ENCODE results near the gene NAV2.
"Not testable (repeated sequence)": the region's sequence is repeated elsewhere in the genome, so short reads cannot be mapped to it uniquely, and the experiment has no call there.

NAV2 gene

DNA sequence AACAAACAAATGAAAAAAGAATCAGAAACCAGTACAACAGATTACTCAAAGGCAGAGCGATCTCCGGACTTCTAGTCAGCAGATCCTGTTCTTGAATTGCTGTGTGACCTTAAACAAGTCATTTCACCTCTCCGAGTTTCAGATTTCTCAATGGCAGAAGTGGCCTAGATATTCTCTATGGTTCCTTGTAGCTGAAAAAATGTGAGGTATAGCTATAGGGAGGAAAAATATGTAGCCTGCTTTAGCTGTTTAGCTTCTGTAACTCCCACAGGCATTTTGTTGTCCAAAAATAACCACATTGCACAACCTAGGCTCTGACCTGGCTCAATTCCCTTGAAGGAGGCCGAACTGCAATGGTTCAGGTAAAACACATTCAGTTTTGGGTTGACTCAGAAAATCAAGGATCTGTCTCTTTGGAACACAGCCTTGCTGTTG lies 347.0 kb downstream of the NAV2 start:
- in situ Hi-C loops (cut with HindIII; ENCODE audit: low sequenced_read_pairs): no loop called here

DNA sequence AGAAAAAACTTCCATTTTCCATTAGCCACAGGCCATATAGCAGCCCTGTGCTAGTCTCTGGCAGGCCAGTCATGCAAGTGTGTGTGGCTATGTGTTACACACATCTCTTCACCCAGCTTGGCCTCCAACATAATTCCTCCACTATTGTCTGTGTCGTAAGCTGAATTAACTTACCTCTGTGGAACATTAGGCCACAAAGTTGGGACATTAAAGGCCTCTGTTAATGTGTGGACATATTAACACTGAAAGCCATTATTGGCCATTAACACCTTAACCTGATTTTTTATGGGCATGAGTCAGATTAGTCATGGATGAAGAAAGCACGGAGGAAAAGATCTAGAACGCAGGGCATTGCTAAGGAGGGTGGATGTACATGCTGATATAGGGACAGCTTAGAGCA lies 347.5 kb downstream of the NAV2 start:
- in situ Hi-C loops (cut with HindIII; ENCODE audit: low sequenced_read_pairs): no loop called here

DNA sequence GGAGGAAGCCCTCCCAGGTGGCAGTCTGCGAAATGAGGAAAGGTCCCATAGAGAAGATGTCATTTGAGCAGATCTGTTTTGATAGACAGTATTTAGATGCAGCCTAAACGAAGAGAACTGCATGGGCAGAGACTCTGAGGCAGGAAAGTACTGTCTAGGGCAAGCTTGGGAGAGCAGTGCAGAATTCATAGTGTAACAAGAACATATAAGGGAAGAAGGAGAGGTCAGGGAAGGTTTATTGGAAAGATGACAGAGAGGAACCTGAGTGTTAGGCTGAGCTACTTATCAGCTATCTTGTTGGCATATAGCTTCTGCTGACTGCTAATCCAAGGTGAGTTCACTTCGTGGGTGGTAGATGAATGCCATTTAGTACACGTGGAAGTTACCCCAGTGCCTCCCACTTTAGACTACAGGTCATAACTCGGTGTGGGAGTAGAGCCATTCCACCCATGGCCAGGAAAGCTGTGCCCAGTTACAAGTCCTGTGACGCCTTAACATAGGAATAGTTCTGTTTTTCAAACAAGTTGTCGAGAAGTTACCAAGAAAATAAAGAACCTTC lies 348.1 kb downstream of the NAV2 start:
- in situ Hi-C loops (cut with HindIII; ENCODE audit: low sequenced_read_pairs): no loop called here

DNA sequence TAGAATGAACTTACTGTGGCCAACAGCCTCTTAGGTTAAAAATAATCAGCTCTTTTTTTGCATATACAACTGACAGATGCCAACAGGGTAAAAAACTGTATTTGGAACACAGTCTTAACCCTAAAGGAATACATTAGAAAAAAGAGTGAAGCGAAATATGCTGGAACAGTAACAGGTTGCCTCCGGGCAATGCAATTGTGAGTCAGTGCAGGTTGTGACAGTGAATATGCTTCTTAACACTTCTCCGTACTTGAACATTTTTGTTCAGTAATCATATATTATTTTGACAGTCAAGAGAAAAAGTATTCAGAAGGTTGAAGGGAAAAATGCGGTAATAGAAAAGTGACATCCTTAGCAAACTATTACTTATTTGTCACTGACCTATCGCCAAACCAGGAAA lies 349.1 kb downstream of the NAV2 start:
- in situ Hi-C loops (cut with HindIII; ENCODE audit: low sequenced_read_pairs): no loop called here

DNA sequence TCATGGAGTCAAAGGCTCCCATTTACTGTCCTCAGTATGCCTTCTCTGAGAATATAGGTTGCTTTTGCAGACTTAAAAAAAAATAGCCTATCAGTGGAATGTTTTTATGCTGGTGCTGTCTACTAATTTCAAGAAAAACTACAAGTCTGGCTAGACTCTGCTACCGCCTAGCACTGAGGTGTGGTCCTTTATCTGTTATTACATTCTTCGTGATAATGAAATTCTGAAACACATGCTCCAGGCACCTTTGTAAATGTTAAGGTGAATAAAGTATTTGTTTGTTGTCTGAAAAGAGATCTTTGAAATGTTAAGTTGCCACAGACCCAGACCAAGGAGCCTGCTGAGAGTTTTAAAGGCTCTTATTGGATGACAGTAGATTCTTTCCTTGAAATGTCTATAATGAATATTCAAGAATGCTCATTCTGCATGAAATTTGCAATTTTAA lies 352.3 kb downstream of the NAV2 start:
- in situ Hi-C loops (cut with HindIII; ENCODE audit: low sequenced_read_pairs): no loop called here

DNA sequence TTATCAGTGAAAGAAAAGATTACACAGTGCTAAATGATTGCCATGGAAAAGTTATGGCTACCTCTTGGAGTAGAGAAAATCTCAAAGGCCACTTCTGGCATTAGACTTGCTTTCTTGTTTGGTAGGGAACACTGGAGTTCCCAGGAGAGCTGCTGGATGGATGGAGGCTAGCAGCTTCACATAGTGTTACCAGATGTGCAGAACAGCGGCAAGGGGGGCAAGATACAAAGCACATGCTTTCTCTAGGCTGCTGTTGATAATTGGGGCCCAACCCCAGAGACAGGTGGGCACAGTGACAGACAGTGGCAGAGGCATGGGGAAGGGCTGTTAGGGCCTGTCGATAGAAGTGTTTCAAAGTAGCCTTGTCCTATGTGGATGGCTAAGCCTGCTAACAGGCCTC lies 352.8 kb downstream of the NAV2 start:
- in situ Hi-C loops (cut with HindIII; ENCODE audit: low sequenced_read_pairs): no loop called here

DNA sequence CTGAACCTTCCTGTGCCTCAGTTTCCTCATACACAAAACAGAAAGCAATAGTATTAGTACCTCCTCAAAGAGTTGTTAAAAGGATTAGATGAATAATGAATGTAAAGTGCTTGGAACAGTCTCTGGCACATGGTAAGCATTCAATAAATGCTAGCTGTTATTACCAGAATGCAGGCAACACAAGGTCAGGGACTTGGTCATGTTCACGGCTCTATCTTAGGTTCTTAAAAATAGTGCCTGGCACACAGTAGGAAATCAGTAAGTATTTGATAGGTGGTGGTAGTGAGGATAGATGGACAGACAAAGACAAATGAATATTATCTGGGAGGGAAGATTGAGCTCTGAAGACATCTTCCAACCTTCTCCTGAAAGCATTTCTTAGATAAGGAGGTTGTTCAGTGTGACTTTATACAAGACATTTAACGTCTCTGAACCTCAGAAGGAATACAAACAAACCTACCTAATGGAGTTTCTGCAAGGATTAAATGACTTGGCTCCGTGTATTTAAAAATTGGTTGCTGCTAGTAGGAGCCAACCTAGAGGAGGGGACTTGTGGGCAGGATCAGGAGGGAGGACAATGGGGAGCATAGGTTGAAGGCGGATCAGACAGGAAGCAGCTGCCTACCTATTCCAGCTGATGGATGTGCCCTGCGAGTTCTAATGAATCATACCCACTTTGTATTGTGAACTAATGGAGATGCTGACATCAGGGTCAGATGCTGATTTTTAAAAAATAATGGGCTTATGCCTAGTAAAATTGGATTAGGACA lies 353.6 kb downstream of the NAV2 start:
- in situ Hi-C loops (cut with HindIII; ENCODE audit: low sequenced_read_pairs): no loop called here

DNA sequence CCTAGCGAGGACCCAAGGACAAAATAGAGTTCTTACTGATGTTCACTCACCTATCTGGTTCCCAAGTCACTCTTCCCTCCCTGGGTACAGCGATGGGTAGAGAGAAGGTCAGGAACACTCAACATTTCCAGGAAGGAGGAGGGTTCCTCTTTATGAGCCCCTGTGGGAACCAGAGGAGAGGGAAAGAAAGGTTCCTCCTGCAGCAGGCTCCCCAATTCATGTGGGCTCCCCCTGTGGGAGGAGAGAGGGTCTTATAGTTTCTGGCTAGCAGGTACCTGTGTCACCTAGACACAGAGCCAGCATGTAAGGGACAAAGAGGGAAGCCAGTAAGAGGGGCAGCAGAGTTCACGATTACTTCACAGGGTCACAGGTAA lies 354.1 kb downstream of the NAV2 start:
- in situ Hi-C loops (cut with HindIII; ENCODE audit: low sequenced_read_pairs): no loop called here

DNA sequence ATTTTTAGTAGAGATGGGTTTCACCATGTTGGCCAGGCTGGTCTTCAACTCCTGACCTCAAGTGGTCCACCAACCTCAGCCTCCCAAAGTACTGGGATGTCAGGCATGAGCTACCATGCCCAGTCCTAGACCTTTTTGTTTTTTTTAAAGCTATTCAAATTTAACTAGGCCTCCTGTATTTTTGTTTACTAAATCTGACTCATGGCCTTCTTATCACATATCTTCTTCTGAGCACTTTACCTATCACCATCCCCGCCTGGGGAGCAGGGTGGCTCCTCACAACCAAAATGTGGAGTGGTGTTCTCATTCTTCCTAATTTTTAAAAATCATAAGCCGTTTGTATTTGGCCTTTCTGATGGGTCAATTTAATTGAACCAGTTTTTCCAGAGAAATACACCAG lies 355.0 kb downstream of the NAV2 start:
- in situ Hi-C loops (cut with HindIII; ENCODE audit: low sequenced_read_pairs): no loop called here

DNA sequence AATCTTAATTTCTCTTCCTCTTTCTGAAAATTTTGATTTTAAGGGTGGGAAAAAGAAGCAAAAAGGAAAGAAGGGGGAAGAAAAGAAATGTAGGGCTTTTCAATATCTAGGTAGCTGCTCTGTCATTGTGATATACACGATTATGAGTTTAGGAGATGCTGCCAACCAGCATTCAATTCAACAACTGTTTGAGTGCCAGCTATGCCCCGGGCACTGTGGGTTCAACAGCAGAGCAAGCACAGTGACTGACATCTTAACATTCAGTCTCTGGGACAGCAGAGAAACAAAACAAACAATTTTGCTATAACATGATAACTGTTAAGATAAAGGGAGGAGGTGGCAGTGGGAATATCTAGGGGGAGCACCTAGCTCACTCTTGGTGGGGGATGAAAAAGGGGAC lies 356.1 kb downstream of the NAV2 start:
- in situ Hi-C loops (cut with HindIII; ENCODE audit: low sequenced_read_pairs): no loop called here

DNA sequence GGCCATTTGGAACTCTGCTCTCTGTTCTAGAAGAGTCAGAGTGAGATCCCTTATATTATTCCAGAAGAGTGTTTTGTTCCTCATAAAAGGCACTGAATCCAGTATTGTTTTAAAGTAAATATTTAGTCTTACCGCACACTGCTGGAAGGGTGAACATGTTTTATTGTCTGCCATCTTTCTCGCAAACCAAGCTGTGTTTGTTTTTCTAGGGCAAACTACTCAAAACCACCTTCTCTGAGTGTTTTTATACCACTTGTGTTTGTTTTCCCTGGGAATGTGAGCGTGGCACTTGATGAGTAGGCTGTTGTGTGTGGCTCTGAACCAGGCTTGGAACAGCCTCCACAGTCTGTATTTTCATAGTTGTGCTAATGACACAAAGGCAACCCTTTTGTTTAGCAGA lies 357.8 kb downstream of the NAV2 start:
- in situ Hi-C loops (cut with HindIII; ENCODE audit: low sequenced_read_pairs): no loop called here

DNA sequence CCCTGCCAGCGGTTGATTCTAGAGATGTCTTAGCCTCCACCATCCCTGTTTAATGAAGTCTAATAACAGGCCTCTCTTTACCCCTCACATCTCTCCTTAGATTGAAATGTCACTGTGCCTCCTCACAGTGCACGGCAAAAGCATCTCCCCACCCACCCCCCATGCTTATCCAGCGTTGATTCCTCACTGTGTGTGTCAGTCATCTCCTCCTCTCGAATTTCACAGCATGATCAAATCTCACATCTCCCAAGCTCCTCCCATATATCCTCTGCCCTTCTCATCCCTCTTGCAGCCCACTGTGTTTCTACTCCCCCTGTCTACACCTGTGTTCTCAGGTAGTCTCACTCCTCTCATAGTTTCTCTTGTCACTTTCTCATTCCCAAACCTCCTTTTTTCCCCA lies 363.0 kb downstream of the NAV2 start:
- in situ Hi-C loops (cut with HindIII; ENCODE audit: low sequenced_read_pairs): no loop called here

DNA sequence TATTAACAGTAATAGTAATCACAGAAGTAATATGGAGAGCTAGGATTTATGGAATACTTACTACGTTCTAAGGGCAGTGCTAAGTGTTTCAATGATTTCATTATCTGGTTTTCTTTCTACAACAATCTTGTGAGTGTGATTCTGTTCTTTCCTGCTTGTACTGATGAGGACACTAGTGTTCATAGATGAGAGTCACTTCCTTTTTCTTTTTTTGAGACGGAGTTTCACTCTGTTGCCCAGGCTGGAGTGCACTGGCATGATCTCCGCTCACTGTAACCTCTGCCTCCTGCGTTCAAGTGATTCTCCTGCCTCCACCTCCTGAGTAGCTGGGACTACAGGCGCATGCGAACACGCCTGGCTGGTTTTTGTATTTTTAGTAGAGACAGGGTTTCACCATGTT lies 366.2 kb downstream of the NAV2 start:
- in situ Hi-C loops (cut with HindIII; ENCODE audit: low sequenced_read_pairs): no loop called here

DNA sequence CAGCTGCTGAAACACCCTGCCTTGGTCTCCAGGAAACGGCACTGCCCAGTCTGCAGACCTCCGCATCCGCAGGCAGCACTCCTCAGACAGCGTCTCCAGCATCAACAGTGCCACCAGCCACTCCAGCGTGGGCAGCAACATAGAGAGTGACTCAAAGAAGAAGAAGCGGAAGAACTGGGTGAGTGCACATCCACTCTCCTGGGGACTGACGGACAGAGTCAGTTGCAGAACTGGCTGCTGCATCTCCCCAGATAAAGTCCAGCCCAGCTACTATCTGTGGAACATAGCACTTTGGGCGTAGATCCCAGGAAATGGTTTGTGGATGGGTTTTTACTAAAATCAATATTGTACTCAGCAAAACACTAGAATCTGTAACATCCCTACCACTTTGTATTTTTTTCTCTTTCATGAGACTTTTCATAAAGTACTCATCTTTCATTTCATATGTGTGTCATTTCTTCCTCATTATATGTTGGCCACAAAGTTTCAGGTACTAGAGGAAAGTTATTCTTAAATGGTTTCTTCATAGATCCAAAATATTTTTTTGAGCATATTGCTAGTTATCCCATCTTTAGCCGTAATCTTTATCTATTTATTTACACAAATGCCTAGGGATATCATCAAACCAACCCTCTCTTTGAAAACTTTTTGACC lies 367.5 kb downstream of the NAV2 start:
- in situ Hi-C loops (cut with HindIII; ENCODE audit: low sequenced_read_pairs): no loop called here

DNA sequence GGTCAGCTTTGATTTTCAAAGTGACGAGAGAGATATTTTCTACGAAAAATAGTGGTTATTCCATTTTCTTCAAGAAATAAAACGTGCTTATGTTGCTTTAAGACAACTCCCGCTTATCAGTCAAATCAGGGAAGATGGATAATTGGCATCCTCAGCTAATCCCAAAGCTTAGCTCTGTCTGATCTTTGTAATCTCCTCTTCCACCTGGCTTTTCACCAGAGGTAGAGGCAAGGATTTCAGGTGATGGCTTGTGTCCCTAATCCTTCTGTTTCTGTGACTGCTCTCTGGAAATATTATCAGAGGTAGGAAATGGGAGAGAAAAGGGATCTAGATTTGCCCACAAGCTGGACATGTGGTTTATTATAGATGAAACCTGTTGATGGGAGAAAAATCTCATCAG lies 368.7 kb downstream of the NAV2 start:
- in situ Hi-C loops (cut with HindIII; ENCODE audit: low sequenced_read_pairs): no loop called here

DNA sequence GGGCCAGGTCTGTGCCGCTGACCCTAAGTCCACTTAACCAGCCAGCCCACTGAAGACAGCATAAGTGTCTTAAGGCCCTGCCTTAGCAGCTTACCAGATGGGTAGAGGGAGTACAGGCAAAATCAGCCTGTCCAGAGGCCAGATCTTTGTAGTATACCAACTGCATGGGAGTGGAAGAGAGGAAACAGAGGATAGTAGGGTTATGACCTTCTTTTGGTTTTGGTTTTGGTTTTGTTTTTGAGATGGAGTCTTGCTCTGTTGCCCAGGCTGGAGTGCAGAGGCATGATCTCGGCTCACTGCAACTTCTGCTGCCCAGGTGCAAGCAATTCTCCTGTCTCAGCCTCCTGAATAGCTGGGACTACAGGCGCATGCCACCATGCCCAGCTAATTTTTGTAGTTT lies 371.2 kb downstream of the NAV2 start:
- in situ Hi-C loops (cut with HindIII; ENCODE audit: low sequenced_read_pairs): not testable (repeated sequence)

DNA sequence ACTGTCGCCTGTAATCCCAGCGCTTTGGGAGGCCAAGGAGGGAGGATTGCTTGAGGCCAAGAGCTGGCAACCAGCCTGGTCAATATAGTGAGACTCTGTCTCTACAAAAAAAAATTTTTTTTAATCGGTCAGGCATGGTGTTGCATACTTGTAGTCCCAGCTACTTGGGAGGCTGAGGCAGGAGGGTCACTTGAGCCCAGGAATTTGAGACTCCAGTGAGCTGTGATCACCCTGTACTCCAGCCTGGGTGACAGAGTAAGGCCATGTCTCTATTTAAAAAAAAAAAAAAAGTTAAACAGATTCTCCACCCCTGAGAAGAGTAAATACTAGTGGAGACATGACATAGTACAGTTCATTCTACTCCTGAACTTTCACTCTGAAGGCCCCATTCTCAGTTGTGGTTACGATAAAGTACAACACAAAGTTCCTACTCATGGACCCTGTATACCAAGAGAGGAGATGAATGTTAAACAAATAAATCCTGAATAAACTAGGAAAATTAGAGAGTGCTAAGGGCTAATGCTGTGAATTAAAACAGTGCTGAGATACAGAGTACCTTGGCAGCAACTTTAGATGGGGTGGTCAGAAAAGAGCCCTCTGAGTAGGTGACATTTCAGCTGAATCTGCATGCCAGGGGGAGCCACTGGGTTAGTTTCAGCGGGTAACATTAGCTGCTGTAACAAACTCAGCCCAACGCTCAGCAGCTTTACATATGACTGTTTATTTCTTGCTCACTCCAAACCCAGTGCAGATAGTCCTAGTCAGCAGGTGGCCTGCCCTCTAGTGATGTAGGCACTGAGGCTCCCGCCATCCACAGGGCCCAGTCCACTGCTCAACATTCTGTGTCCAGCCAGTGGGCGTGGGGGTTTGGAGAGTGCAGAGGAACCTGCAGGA lies 372.5 kb downstream of the NAV2 start:
- in situ Hi-C loops (cut with HindIII; ENCODE audit: low sequenced_read_pairs): no loop called here

DNA sequence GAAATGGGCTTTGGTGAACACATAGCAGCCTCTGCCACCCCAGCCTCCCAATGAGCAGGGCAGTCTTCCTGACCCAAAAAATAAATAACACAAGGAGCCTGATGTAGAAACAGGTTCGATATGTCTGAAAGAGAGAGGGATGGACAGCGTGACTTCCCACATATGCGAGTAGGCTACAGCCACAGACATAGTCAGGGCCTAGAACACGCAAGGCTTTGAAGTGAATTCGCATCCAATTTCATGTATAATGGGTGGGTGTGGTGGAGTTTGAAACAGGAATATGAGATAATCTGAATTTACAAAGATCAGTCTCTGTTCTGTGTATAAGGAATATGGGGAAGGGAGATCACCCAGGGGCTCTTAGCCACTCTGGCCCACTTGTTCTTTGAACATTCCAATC lies 373.3 kb downstream of the NAV2 start:
- in situ Hi-C loops (cut with HindIII; ENCODE audit: low sequenced_read_pairs): no loop called here

DNA sequence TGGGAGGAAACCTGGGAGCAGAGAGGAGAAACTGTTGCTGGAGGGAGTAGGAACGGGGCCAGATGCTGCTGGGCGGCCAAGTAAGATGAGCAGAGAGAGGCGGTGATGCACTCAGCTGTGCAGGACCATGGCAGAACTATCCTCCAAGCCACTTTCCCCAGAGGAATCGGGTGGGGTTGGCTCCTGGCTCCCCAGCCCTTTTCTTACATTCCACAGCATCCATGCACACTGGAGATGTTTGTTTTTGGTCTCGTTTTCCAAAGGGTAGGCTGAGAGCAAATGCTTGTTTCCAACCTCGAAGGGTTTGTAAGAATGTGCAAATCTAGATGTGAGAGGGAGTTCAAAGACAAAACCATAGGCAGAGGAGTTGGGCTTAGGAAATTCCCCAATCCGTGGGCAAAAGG lies 374.5 kb downstream of the NAV2 start:
- in situ Hi-C loops (cut with HindIII; ENCODE audit: low sequenced_read_pairs): no loop called here

DNA sequence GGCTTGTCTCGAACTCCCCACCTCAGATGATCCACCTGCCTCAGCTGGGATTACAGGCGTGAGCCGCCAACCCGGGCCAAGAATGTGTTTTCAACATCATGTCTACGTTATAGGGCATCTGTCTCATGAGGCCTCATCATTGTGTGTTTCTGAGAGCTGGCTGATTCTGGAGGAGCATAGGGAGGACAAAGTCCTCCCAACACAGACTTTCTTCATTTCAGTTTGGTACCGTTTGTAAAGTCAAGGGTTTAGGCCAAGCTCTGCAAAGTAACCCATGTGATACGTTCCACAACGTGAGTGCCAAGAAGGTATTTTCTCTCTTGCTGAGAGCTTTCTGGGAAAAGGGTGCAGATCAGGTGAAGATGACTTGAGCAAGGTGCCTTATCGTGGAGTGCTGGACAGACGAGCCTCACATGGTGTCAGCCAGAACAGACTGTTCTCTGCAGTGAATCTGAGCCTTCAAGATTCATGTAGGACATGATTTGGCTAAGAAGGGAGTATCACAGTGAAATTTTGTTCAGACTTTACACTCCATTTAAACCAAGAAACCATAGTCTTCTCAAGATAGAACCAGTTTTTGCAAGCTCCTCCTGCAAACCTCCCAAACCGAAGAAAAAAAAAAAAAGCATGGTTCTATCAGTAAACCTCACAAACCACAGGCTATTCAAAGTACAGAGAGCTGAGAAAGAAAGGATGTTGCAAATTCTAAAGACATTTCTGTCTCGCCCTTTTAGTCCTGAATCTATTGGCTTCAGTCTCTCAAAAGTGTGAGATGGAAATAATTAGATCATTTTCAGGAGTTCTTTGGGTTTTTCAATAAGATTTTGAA lies 376.0 kb downstream of the NAV2 start:
- in situ Hi-C loops (cut with HindIII; ENCODE audit: low sequenced_read_pairs): no loop called here

DNA sequence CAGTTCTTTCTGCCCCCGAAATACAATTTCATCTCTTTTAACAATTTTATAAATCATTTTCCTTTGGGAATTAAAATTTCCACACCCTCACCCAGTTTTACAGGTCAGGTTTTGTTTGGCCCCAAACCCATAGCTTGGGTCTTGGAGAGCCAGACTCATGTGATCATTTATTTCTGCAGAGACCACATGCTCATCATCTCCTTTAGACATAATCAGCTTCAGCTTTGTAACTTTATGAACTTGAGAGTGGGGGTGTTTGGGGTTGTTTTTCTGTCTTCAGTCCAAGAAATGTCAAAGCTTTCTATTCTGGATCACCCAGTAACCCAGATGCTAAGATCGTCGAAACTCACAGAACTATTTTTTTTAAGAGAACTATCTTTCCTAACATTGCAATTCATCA lies 376.7 kb downstream of the NAV2 start:
- in situ Hi-C loops (cut with HindIII; ENCODE audit: low sequenced_read_pairs): no loop called here
